Keratinocyte (primary cell): ENCODE data around the gene PATZ1. TPM values are rescaled to one million over a fixed set of nuclear protein-coding genes. Genes with fewer than 3 reads are reported as not detected.

Source experiments
- DNase-seq: peaks from one replicate; pipeline ENCODE4 v3.0.0-alpha.2; 2011; ENCODE audit warnings: low read depth, missing footprints, low spot score
- FAIRE-seq: peaks from 2 replicates; lab custom pipeline; 2011; peaks lifted over from hg19 to GRCh38; lab: Jason Lieb, UNC
- H2AFZ ChIP-seq: 2 replicates; pipeline ENCODE4 v1.6.0; 2012; ENCODE audit warnings: low read length, control low read depth, inconsistent platforms; ENCODE audit not compliant: control insufficient read depth
- H3K27ac ChIP-seq: 2 replicates; pipeline ENCODE4 v1.5.1; 2011; ENCODE audit warnings: low read length; ENCODE audit not compliant: control insufficient read depth, insufficient read depth
- H3K27me3 ChIP-seq: 3 replicates; pipeline ENCODE4 v1.6.0; 2011; ENCODE audit warnings: low read length; ENCODE audit not compliant: control insufficient read depth, insufficient read depth; ENCODE audit errors: extremely low read depth
- H3K36me3 ChIP-seq, 2 experiments: 2 replicates in 1 of 2; 3 replicates in 1 of 2; pipeline ENCODE4 v1.5.1; 2011; ENCODE audit warnings: low read length in 2 of 2, mild to moderate bottlenecking in 1 of 2; ENCODE audit not compliant: control insufficient read depth in 2 of 2, insufficient read depth in 2 of 2; ENCODE audit errors: extremely low read depth in 1 of 2
- H3K4me1 ChIP-seq: 3 replicates; pipeline ENCODE4 v1.5.1; 2011; ENCODE audit warnings: low read length; ENCODE audit not compliant: control insufficient read depth, insufficient read depth; ENCODE audit errors: extremely low read depth
- H3K4me2 ChIP-seq: 3 replicates; pipeline ENCODE4 v1.6.0; 2011; ENCODE audit warnings: low read depth, low read length; ENCODE audit not compliant: control insufficient read depth, insufficient read depth; ENCODE audit errors: extremely low read depth
- H3K4me3 ChIP-seq, 3 experiments: fragments of 200-600 bp in 1 of 3; sonication (generic) in 1 of 3; 2 replicates in 2 of 3; 3 replicates in 1 of 3; pipeline ENCODE4 v1.5.1; 2011 to 2016; ENCODE audit warnings: low read length in 3 of 3, mild to moderate bottlenecking in 3 of 3, control low read depth in 2 of 3, inconsistent platforms in 1 of 3, low read depth in 1 of 3, mixed read lengths in 1 of 3, mixed run types in 1 of 3, moderate library complexity in 1 of 3; ENCODE audit not compliant: control insufficient read depth in 2 of 3, insufficient read depth in 2 of 3; ENCODE audit errors: extremely low read depth in 1 of 3
- H3K79me2 ChIP-seq: 2 replicates; pipeline ENCODE4 v1.6.0; 2012; ENCODE audit warnings: low read length; ENCODE audit not compliant: control insufficient read depth, insufficient read depth
- H3K9ac ChIP-seq: 3 replicates; pipeline ENCODE4 v1.6.0; 2011; ENCODE audit warnings: low read length; ENCODE audit not compliant: control insufficient read depth, insufficient read depth; ENCODE audit errors: extremely low read depth
- H3K9me1 ChIP-seq: 3 replicates; pipeline ENCODE4 v1.6.0; 2011; ENCODE audit warnings: low read length; ENCODE audit not compliant: control insufficient read depth, insufficient read depth; ENCODE audit errors: extremely low read depth
- H3K9me3 ChIP-seq: 2 replicates; pipeline ENCODE4 v1.5.1; 2012; ENCODE audit warnings: low read depth, low read length; ENCODE audit not compliant: control insufficient read depth
- H4K20me1 ChIP-seq: 3 replicates; pipeline ENCODE4 v1.6.0; 2011; ENCODE audit warnings: low read length; ENCODE audit not compliant: control insufficient read depth, insufficient read depth; ENCODE audit errors: extremely low read depth
- CTCF ChIP-seq, 3 experiments: IDR thresholded peaks in 1 of 3; conservative IDR thresholded peaks in 1 of 3; optimal IDR thresholded peaks in 1 of 3; 2 replicates in 2 of 3; 3 replicates in 1 of 3; pipeline versions ENCODE3 to v1.5.1; 2011; ENCODE audit warnings: low read length in 3 of 3, mild to moderate bottlenecking in 3 of 3, moderate library complexity in 2 of 3, control low read depth in 1 of 3, inconsistent platforms in 1 of 3; ENCODE audit not compliant: insufficient read depth in 2 of 3; ENCODE audit errors: extremely low read depth in 1 of 3
- EZH2 ChIP-seq: IDR thresholded peaks from one replicate; pipeline ENCODE4 v1.6.1; 2012; ENCODE audit warnings: inconsistent platforms, mild to moderate bottlenecking, low read length, moderate library complexity
- dilution Hi-C: fragments of 300-500 bp; cut with MboI; formaldehyde crosslinking; loops from one replicate; pipeline ENCODE4 v1.7.0; 2020; ENCODE audit warnings: low sequenced_read_pairs; ENCODE audit not compliant: extremely low pct_ligation_motif_present
- polyA plus RNA-seq, 5 experiments: library from polyadenylated mRNA; depleted of rRNA in 3 of 5; stranded (reverse) in 3 of 5; stranded (forward) in 1 of 5; unstranded in 1 of 5; fragments of >200 nt; gene quantifications; 1 replicate in 1 of 5; 2 replicates in 3 of 5; 3 replicates in 1 of 5; pipeline versions ENCODE4 v1.2.1 to v1.2.3, GENCODE V29; 2011 to 2012; ENCODE audit warnings: missing spikeins in 2 of 5, low read depth in 1 of 5, low replicate concordance in 1 of 5

The PATZ1 gene
- polyA plus RNA-seq, 1 donor (not counting 4 experiments of a cell fraction or from before 2014, with no cell fraction given): 3.4 TPM

- Histone ChIP-seq H3K9ac (no peak overlapping the region), H4K20me1 (no peaks in the 10 kb centered on the region), H3K4me2 (no peak overlapping the region), H3K4me3 (no peak overlapping the region), H3K9me3 (no peaks in the 10 kb centered on the region), H2AFZ (no peak overlapping the region), H3K79me2 (no peaks in the 10 kb centered on the region), H3K9me1 (peaks cover 6% of the 10 kb centered on the region), H3K36me3 (peaks cover 4 to 12% of the 10 kb centered on the region in 2 experiments), H3K27ac (no peak overlapping the region), H3K4me1 (peaks cover 25% of the 10 kb centered on the region), H3K27me3 (no peaks in the 10 kb centered on the region)
- FAIRE-seq: no peak
- dilution Hi-C loops: no loop called here
- TF ChIP-seq EZH2 (no peak), CTCF (optimal IDR thresholded peaks at IDR 0.05 in 1 of 3, IDR thresholded peaks at IDR 0.05 in 1 of 3, conservative IDR thresholded peaks at IDR 0.05 in 1 of 3; ENCODE audit: extremely low read depth in 1 of 3, insufficient read depth in 2 of 3, low read length in 3 of 3) (no peak)
- DNase-seq: no peak
These were observed 6.9 kb downstream of the PATZ1 start for GRCh38 chr22:31339148-31339832.

DNA sequence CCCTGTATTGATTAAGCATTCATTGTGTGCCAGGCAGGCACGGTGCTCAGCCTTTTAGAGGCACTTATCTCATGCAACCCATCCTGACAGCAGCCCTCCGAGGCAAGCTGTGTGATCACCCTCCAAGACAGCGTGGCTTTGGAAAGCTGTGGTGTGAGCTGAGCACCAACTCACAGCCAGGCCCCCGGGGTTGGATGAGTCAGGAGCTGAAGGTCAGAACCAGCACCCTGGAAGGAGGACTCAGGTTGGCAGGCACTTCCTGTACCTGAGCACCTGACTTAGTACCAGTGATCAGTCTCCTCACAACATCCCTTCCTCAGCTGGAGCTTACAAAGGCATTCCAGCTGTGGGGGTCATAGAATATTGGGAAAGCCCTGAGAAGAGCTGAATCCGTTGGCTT lies 9.0 kb downstream of the PATZ1 start:
- H3K36me3 ChIP-seq: peaks cover 5 to 13% of the 10 kb centered on the region in 2 experiments
- H4K20me1 ChIP-seq: no peaks in the 10 kb centered on the region
- H3K79me2 ChIP-seq: no peaks in the 10 kb centered on the region
- no peak overlapping the region for H2AFZ ChIP-seq
- H3K4me3 ChIP-seq: no peak overlapping the region
- TF ChIP-seq CTCF (optimal IDR thresholded peaks at IDR 0.05 in 1 of 3, IDR thresholded peaks at IDR 0.05 in 1 of 3, conservative IDR thresholded peaks at IDR 0.05 in 1 of 3; ENCODE audit: extremely low read depth in 1 of 3, insufficient read depth in 2 of 3, low read length in 3 of 3): no peak
- no peak for TF ChIP-seq EZH2
- H3K27me3 ChIP-seq: no peaks in the 10 kb centered on the region
- no peaks in the 10 kb centered on the region for H3K9me3 ChIP-seq
- H3K4me1 ChIP-seq: peaks cover 32% of the 10 kb centered on the region
- FAIRE-seq (peak; percentile 94), DNase-seq (no peak)
- H3K9me1 ChIP-seq: peaks cover 6% of the 10 kb centered on the region
- H3K9ac ChIP-seq: no peak overlapping the region
- dilution Hi-C loops: no loop called here
- no peak overlapping the region for H3K27ac ChIP-seq
- peak overlapping the region; percentile 29 for H3K4me2 ChIP-seq
